COLO668 (cell line): ENCODE measurements around the gene SNX3.

ENCODE experiments used
- DNase-seq: peaks from one replicate; lab custom pipeline; 2025; ENCODE audit not compliant: unreplicated experiment; lab: John Stamatoyannopoulos, UW

SNX3 gene

GRCh38 chr6:108209738-108210137, 51.1 kb downstream of the SNX3 start:
- DNase-seq, result no peak

- no peak for DNase-seq
These were observed 53.8 kb downstream of the SNX3 start for GRCh38 chr6:108207013-108207412.

- no peak for DNase-seq
These were observed 57.4 kb downstream of the SNX3 start for GRCh38 chr6:108203189-108204112.

- DNase-seq, result no peak
These were observed 60.2 kb downstream of the SNX3 start for GRCh38 chr6:108200631-108201030.

GRCh38 chr6:108200186-108200585, 60.7 kb downstream of the SNX3 start:
- DNase-seq, result no peak

GRCh38 chr6:108198761-108199498, 61.9 kb downstream of the SNX3 start:
- no peak for DNase-seq

GRCh38 chr6:108195209-108195608, 65.6 kb downstream of the SNX3 start:
- DNase-seq, result no peak

GRCh38 chr6:108194503-108194902, 66.3 kb downstream of the SNX3 start:
- no peak for DNase-seq

GRCh38 chr6:108193835-108194234, 67.0 kb downstream of the SNX3 start:
- DNase-seq, result no peak

GRCh38 chr6:108193131-108193530, 67.7 kb downstream of the SNX3 start:
- DNase-seq, result no peak

- DNase-seq, result no peak
These were observed 73.3 kb downstream of the SNX3 start for GRCh38 chr6:108187519-108187918.

- DNase-seq, result no peak
These were observed 74.6 kb downstream of the SNX3 start for GRCh38 chr6:108186226-108186625.

- DNase-seq, result no peak
These were observed 80.1 kb downstream of the SNX3 start for GRCh38 chr6:108180776-108181175.

GRCh38 chr6:108180266-108180665, 80.6 kb downstream of the SNX3 start:
- DNase-seq, result no peak

GRCh38 chr6:108179741-108180140, 81.1 kb downstream of the SNX3 start:
- DNase-seq, result no peak

- no peak for DNase-seq
These were observed 84.4 kb downstream of the SNX3 start for GRCh38 chr6:108176281-108177089.

GRCh38 chr6:108175592-108176279, 85.1 kb downstream of the SNX3 start:
- DNase-seq, result peak; percentile 39

- DNase-seq, result no peak
These were observed 85.7 kb downstream of the SNX3 start for GRCh38 chr6:108175176-108175591.

- no peak for DNase-seq
These were observed 86.3 kb downstream of the SNX3 start for GRCh38 chr6:108174371-108175175.
